Activated CD8-positive, alpha-beta memory T cell treated with anti-CD3 and anti-CD28 coated beads, Interleukin-2, amount 50 U/mL, for 48 hours (primary cell): ENCODE data around the gene ADAMTSL4.

Experiments
- DNase-seq: peaks from one replicate; pipeline ENCODE4 v3.0.0-alpha.2; 2020

The ADAMTSL4 gene

DNA sequence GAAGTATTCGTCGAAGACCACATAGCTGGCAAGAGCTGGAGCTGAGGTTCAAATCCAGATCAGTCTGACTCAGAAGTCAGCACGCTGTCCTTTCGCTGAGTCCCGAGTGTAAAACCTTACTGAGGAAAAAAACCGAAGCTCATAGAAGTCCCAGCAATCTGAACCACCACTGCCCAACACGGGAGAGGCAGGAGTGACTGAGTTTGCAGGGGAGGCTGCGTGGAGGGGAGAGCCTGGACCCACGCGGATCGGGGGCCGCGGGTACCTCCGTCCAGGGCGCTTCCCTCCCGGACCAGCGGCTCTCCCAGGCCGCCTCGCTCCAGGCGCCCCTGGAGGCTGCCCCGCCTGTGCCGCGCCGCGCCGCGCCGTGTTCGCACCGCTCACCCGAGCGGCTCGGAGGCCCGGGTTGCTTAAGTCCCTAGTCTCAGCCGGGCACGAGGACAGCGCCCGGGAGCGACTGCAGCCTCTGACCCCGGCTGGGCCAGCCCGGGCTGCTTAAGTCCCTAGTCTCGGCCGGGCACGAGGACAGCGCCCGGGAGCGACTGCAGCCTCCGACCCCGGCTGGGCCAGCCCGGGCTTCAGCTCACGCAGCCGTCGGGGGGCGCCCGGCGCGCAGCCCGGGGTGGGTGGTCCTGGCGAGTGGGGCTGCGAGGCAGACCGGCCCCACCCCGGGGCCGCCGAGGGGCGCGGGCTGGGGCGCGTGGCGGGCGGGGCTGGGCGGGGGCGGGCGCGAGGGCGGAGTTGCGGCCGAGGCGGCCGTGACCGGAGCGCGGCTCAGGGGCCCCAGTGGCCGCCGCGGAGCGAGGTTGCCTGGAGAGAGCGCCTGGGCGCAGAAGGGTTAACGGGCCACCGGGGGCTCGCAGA, at the start of gene ADAMTSL4:
Gene ADAMTSL4 (plus strand): TSS at position 777 of the 864 bp plus-strand sequence. CDS start 2,881 bp downstream, outside the sequence.
- peak; percentile 83 for DNase-seq

- no peak for DNase-seq
Observed at GRCh38 chr1:150505431-150505830, 43.8 kb upstream of the ADAMTSL4 start.

DNA sequence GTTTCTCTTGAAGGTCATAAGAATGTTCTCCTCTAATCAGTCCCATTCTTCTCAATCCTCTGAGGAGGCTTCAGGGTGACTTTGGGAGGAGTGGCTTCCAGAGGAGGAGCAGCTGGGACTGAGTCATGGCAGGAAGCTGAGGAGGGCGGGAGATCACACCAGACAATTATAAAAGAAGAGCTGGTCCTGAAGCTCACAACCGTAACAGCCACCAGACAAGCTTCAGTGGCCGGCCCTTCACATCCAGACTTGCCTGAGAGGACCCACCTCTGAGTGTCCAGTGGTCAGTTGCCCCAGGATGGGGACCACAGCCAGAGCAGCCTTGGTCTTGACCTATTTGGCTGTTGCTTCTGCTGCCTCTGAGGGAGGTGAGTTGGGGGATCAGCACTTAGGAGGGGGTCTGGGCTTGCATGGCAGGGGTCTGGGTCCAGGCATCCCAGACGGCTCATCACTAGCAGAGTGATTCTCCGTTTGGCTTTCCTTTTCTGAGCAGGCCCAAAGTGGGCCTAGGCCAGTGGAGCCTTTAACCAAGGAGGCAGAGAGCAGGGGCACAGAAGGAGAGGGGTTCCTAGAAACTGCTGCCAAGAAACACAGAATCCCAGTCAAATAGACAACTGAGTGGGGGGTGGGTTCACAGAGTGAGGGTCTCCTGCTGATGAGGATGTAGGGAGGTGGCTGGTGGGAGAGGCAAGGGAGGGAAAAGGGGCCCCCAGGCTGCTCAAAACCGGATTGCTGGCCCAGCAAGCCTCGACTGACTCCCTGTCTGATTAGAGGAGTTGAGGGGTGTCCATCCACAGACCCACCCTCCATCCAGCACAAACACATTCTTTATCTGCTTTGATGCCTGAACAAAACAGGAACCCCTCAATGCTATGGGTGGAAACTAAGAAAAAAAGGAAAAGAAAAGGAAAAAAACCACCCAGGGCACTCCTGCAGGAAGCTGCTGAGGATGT, 41.0 kb upstream of the ADAMTSL4 start, which contains the start of gene ECM1:
Gene ECM1 (plus strand): TSS at position 198 of the 953 bp plus-strand sequence. CDS start 101 bp downstream, at position 299.
- DNase-seq = no peak

GRCh38 chr1:150508982-150509381, 40.2 kb upstream of the ADAMTSL4 start:
- DNase-seq = no peak

DNA sequence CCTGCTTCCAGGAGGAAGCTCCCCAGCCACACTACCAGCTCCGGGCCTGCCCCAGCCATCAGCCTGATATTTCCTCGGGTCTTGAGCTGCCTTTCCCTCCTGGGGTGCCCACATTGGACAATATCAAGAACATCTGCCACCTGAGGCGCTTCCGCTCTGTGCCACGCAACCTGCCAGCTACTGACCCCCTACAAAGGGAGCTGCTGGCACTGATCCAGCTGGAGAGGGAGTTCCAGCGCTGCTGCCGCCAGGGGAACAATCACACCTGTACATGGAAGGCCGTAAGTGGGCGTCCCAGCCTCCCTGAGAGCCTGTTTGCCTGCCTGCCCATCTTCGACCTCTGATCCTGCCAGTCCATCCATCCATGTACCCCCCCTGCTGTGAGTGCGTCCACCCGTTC, 37.7 kb upstream of the ADAMTSL4 start:
- DNase-seq = no peak

GRCh38 chr1:150511985-150512660, 37.1 kb upstream of the ADAMTSL4 start:
- no peak for DNase-seq

- DNase-seq = no peak
Observed at GRCh38 chr1:150512846-150513245, 36.4 kb upstream of the ADAMTSL4 start.

DNA sequence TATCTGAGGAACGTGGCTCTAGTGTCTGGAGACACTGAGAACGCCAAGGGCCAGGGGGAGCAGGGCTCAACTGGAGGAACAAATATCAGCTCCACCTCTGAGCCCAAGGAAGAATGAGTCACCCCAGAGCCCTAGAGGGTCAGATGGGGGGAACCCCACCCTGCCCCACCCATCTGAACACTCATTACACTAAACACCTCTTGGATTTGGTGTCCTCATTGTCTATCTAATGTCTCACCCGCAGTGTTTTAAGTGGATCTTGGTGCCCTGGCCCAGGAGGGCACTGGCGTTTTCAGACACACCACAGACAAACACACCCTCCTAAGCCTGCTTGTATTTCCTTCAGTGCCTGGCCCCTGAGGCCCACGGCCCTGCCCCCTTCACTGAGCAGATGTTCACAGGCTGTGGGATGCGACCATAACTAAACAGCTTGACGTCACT, 35.8 kb upstream of the ADAMTSL4 start:
- no peak for DNase-seq

DNA sequence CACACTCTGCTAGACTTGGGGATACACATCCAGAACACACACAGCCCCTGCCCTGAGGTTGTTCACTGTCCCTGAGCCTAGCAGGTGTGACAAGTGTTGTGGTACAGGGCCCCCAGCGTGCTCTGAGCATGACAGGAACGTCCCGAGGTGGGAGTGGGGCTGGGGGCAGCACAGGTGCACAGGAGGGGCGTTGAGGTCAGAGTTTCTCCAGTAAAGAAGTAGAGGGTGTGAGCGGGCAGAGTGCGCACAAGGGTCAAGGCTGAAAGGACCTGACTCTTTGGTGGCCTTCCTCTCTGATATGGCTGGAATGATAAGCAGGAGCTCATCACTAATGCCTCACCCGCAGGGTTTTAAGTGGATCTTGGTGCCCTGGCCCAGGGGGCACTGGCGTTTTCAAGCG, 34.9 kb upstream of the ADAMTSL4 start:
- no peak for DNase-seq

GRCh38 chr1:150514913-150515327, 34.3 kb upstream of the ADAMTSL4 start:
- DNase-seq = no peak

GRCh38 chr1:150515328-150516049, 33.7 kb upstream of the ADAMTSL4 start, which contains the start of gene FALEC:
Gene FALEC, plus strand, starts transcription at chr1:150515752.
- peak; percentile 95 for DNase-seq

- peak; percentile 61 for DNase-seq
Observed at GRCh38 chr1:150516050-150516591, 33.1 kb upstream of the ADAMTSL4 start.

DNA sequence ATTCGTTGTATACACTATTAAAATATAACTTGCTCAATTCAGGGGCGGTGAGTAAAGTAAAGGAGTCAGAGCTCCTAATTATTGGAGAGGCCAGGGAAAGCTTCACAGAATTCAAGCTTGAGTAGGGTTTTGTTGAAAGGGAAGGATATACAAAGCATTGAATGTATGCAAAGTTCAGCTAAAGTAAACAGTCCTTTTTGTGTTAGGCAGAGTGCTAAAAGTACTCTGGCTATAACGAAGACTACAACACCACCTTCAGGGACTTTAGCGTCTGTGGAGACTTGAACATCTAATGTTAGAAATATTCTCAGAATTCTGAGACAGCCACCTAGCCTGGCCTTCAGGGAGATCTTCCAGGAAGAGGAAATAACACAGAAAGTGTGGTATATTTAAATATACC, 32.6 kb upstream of the ADAMTSL4 start:
- DNase-seq = no peak

DNA sequence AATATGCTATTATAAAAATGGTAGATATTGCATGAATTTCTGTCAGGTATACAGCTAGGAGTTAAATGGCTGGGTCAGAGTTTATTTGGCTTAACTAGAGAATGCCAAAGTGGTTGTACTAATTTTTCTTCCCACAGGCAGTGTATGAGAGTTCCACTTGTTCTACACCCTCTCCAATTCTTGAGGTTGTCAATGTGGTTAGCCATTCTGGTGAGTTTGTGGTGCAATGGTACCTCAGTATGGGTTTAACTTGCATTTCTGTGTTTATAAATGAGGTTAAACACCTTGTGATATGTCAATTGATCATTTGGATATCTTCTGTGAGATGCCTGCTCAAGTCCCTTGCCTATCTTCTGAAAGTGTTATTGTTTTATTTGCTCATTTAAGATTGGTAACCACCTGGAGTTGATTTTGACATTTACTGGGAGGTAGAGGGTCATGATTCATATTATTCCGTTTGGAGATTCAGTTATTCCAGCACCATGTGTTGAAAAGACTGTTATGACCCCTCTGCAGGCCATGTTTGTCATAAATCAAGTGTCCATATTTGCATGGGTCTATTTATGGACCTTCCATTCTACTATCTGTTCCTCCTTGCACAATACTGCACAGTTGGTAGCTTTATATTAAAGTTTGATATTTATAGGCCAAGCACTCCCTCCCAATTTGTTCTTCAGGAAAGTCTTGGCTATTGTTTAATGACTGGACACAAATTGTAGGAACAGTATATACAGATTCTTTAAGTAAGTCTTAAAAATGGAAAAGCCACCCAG, 27.8 kb upstream of the ADAMTSL4 start:
- DNase-seq = no peak

- DNase-seq = no peak
Observed at GRCh38 chr1:150525348-150525747, 23.9 kb upstream of the ADAMTSL4 start.

GRCh38 chr1:150528196-150528595, 21.0 kb upstream of the ADAMTSL4 start:
- no peak for DNase-seq

DNA sequence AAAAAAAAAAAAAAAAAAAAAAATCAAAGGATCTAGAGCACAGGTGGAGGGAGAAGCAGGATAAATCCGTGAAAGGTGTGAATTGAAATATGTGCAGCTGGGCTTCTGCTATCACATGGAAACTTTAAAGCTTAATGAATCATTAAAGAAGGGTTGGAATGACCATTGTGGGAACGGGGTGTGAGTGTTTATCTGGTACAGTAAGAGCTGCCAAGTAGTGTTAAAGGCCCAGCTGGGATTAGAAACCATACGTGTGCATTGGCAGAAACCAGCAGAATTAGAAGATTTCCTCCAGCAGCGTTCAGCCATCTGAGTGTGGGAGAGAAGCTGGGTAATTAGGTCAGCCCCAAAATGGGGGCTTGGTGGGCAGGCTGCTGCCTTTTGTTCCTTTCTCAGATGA, 20.2 kb upstream of the ADAMTSL4 start:
- no peak for DNase-seq

DNA sequence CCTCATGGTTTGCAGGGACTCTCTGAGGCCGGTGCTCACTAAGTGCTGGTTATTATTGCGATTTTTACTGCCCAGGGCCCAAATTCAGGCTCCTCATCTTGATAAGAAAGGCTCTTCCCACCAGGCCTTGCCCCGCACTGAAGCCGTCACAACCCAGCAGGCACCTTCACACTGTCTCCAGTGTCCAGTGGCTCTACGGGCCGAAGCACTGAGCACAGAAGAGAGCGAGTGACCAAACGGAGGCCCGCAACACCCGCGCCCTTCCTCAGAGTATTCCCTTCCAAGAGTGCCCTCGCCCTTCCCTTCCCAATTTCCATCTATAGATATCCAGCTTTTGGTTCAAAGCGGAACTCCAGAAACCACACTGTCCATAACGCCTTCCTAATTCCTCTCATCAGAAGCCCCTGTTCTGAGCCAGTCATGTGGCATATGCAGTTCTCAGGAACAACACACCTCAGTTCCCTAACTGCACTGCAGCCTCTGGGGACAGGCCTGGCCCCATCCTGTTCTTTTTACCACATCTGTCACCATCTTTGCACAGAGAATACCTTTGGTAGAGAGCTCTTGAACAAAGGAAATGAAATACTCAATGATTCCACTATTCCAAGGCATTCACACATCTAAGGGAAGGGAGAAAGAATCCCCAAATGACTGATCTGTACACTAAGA, 18.6 kb upstream of the ADAMTSL4 start:
- no peak for DNase-seq

- DNase-seq = no peak
Observed at GRCh38 chr1:150532860-150533259, 16.3 kb upstream of the ADAMTSL4 start.

- no peak for DNase-seq
Observed at GRCh38 chr1:150534002-150534401, 15.2 kb upstream of the ADAMTSL4 start.
